ENCODE results near the gene SLC41A3. TPM values are rescaled to one million over a fixed set of nuclear protein-coding genes. Genes with fewer than 3 reads are reported as not detected.

SLC41A3 gene
- total and polyA plus RNA-seq, 2 of the 4 experiments (the other 2 are of a cell fraction) = 30.5 to 43.5 TPM

DNA sequence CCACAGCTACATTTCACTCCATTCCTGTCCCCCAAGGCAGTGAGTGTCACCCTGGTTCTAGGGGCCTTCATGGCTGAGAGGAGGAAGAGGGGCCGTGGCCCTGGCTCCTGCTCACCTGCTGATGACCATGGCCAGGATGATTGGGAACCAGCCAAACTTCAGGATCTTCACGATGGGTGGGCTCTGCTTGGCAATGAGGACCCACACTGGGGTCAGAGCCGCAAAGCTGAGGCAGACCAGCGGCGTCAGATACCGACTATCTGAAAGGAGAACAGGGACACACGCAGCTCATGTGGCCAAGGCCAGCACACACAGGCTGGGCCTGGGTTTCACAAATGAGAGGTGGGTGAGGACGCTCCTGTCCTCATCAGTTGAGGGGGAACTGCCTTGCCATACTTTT, 67.3 kb downstream of the SLC41A3 start:
- no peaks in the 10 kb centered on the region for H3K79me1 ChIP-seq (ENCODE audit: low read depth in 1 of 2, low read length in 2 of 2)
- no TSS peak for BruUV-seq (replicated peaks)
- H4K5ac ChIP-seq (ENCODE audit: low read depth, low read length) = no peak overlapping the region
- intact Hi-C loops (cut with micrococcal nuclease) = no loop called here
- H2BK120ac ChIP-seq (ENCODE audit: low read depth, low read length) = no peak overlapping the region
- ATAC-seq (ENCODE audit: low read depth) (no peak), DNase-seq (no peak)
- no peak overlapping the region for H2AFZ ChIP-seq (replicated peaks; ENCODE audit: low read length, poor library complexity)
- in situ Hi-C loops (cut with MboI; ENCODE audit: low sequenced_read_pairs) = no loop called here
- no peak overlapping the region for H3K4me2 ChIP-seq (ENCODE audit: low read depth, low read length)
- no peak overlapping the region for H3K4me3 ChIP-seq (ENCODE audit: insufficient read depth, low read depth, low read length)
- H3K9ac ChIP-seq (ENCODE audit: low read depth, low read length) = no peak overlapping the region
- H4K91ac ChIP-seq (ENCODE audit: insufficient read depth, low read depth, low read length) = no peak overlapping the region
- CTCF ChIA-PET = no interaction called here
- H2BK5ac ChIP-seq (ENCODE audit: low read depth, low read length, poor library complexity, severe bottlenecking) = no peak overlapping the region
- no peaks in the 10 kb centered on the region for H3K27me3 ChIP-seq (ENCODE audit: control insufficient read depth, insufficient read depth, low read length)
- H4K20me1 ChIP-seq (ENCODE audit: insufficient read depth, low read length) = no peaks in the 10 kb centered on the region
- no peak overlapping the region for H2BK15ac ChIP-seq (ENCODE audit: low read depth, low read length)
- H3K14ac ChIP-seq (replicated peaks; ENCODE audit: low read depth, low read length) = no peak overlapping the region
- no peak overlapping the region for H2BK20ac ChIP-seq (ENCODE audit: low read depth, low read length)
- H3K18ac ChIP-seq (ENCODE audit: low read depth, low read length) = no peak overlapping the region
- peak overlapping the region; percentile 51 for H2AK9ac ChIP-seq (replicated peaks; ENCODE audit: low read depth, low read length, poor library complexity)
- no peaks in the 10 kb centered on the region for H3K9me3 ChIP-seq (ENCODE audit: control insufficient read depth, insufficient read depth, low read length)
- POLR2A ChIA-PET (ENCODE audit: unreplicated experiment) = no interaction called here
- H3K4me1 ChIP-seq (ENCODE audit: control insufficient read depth, insufficient read depth, low read length) = peaks cover 6% of the 10 kb centered on the region; the same call in 1 of the 2 replicates
- peaks cover 3% of the 10 kb centered on the region for H3K36me3 ChIP-seq (ENCODE audit: control insufficient read depth, insufficient read depth, low read length)
- 89% methylated on average over 2 of the region's 8 CpGs; no CpG with 5 or more reads in 1 of the 2 experiments for WGBS, 2 experiments (ENCODE audit: extremely low coverage in 2 of 2, insufficient read length in 1 of 2)
- no peak for TF ChIP-seq SMC3 (IDR thresholded peaks at IDR 0.05; ENCODE audit: low read depth, low read length)
- TF ChIP-seq CEBPB (IDR thresholded peaks at IDR 0.05; ENCODE audit: low read depth, low read length) = no peak
- TF ChIP-seq MAZ (IDR thresholded peaks at IDR 0.05; ENCODE audit: borderline replicate concordance, low read depth, low read length) = no peak
- TF ChIP-seq FOS (IDR thresholded peaks at IDR 0.05; ENCODE audit: low read depth, low read length) = no peak
- no peak for TF ChIP-seq RFX5 (IDR thresholded peaks at IDR 0.05; ENCODE audit: low read depth, low read length)
- no peak for TF ChIP-seq POLR2A (IDR thresholded peaks at IDR 0.05; ENCODE audit: low read depth, low read length)
- no peak for TF ChIP-seq RCOR1 (IDR thresholded peaks at IDR 0.05; ENCODE audit: insufficient replicate concordance, low read length)
- TF ChIP-seq MAFK (IDR thresholded peaks at IDR 0.05; ENCODE audit: low read depth, low read length) = no peak
- no peak for TF ChIP-seq CHD1 (IDR thresholded peaks at IDR 0.05; ENCODE audit: low read depth, low read length)
- no peak for TF ChIP-seq MXI1 (IDR thresholded peaks at IDR 0.05; ENCODE audit: borderline replicate concordance, low read depth, low read length)
- no peak for TF ChIP-seq RAD21 (IDR thresholded peaks at IDR 0.05; ENCODE audit: low read length)
- TF ChIP-seq NFE2L2 (IDR thresholded peaks at IDR 0.05; ENCODE audit: low read depth, low read length) = no peak
- TF ChIP-seq, protein P1, sequence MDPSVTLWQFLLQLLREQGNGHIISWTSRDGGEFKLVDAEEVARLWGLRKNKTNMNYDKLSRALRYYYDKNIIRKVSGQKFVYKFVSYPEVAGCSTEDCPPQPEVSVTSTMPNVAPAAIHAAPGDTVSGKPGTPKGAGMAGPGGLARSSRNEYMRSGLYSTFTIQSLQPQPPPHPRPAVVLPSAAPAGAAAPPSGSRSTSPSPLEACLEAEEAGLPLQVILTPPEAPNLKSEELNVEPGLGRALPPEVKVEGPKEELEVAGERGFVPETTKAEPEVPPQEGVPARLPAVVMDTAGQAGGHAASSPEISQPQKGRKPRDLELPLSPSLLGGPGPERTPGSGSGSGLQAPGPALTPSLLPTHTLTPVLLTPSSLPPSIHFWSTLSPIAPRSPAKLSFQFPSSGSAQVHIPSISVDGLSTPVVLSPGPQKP (IDR thresholded peaks at IDR 0.05; ENCODE audit: borderline replicate concordance, low read depth, low read length) = no peak
- peaks cover 3% of the 10 kb centered on the region; the same call in 1 of the 2 replicates for H3K9me1 ChIP-seq (ENCODE audit: insufficient read depth, low read length)
- H3K56ac ChIP-seq (ENCODE audit: extremely low read depth, insufficient read depth, low read length) = no peak overlapping the region
- H3K4ac ChIP-seq (ENCODE audit: low read depth, low read length) = no peak overlapping the region
- dilution Hi-C loops (cut with HindIII; ENCODE audit: low sequenced_read_pairs, unreplicated experiment) = no loop called here
- no peak overlapping the region for H2AK5ac ChIP-seq (ENCODE audit: low read depth, low read length)
- H3K27ac ChIP-seq (ENCODE audit: insufficient read depth, low read length) = no peak overlapping the region
- H4K8ac ChIP-seq (ENCODE audit: low read depth in 2 of 2, low read length in 2 of 2) = no peak overlapping the region
- H3K23ac ChIP-seq (ENCODE audit: low read depth, low read length) = no peak overlapping the region

Measured in IMR-90 (cell line).